ENCODE data around the gene ZNF71. TPM values are rescaled to one million over a fixed set of nuclear protein-coding genes. Genes with fewer than 3 reads are reported as not detected.
"Not testable (repeated sequence)": the region's sequence is repeated elsewhere in the genome, so short reads cannot be mapped to it uniquely, and the experiment has no call there.

ZNF71 gene
- polyA plus RNA-seq, 1 donor (not counting 4 experiments of a cell fraction or from before 2014, with no cell fraction given), result 4.8 TPM

GRCh38 chr19:56671613-56671994 is 76.5 kb downstream of the ZNF71 start, which contains the start of gene ZNF835:
ZNF835 (minus strand) TSS chr19:56671757; CDS start chr19:56665198, 6,559 bp downstream.
- H2AFZ ChIP-seq (ENCODE audit: control insufficient read depth, low read length), result no peak within 1 kb of the TSS
- H4K20me1 ChIP-seq (ENCODE audit: control insufficient read depth, extremely low read depth, insufficient read depth, low read length), result no peaks in the 10 kb centered on the region
- no peak within 1 kb of the TSS for H3K4me2 ChIP-seq (ENCODE audit: control insufficient read depth, extremely low read depth, insufficient read depth, low read depth, low read length)
- no peak within 1 kb of the TSS for H3K27ac ChIP-seq (ENCODE audit: control insufficient read depth, insufficient read depth, low read length)
- H3K9me3 ChIP-seq (ENCODE audit: control insufficient read depth, low read depth, low read length), result peaks cover 14% of the 10 kb centered on the region
- no peak within 1 kb of the TSS for H3K4me3 ChIP-seq (ENCODE audit: control insufficient read depth in 2 of 3, extremely low read depth in 1 of 3, insufficient read depth in 2 of 3, low read depth in 1 of 3, low read length in 3 of 3)
- TF ChIP-seq EZH2 (IDR thresholded peaks at IDR 0.05; ENCODE audit: low read length) (no peak), CTCF (optimal IDR thresholded peaks at IDR 0.05 in 1 of 3, IDR thresholded peaks at IDR 0.05 in 1 of 3, conservative IDR thresholded peaks at IDR 0.05 in 1 of 3; ENCODE audit: extremely low read depth in 1 of 3, insufficient read depth in 2 of 3, low read length in 3 of 3) (no peak)
- H3K9ac ChIP-seq (ENCODE audit: control insufficient read depth, extremely low read depth, insufficient read depth, low read length), result no peak within 1 kb of the TSS
- no peaks in the 10 kb centered on the region for H3K79me2 ChIP-seq (ENCODE audit: control insufficient read depth, insufficient read depth, low read length)
- dilution Hi-C loops (cut with MboI; ENCODE audit: extremely low pct_ligation_motif_present, low sequenced_read_pairs), result no loop called here
- DNase-seq (ENCODE audit: low read depth, low spot score) (no peak), FAIRE-seq (no peak)
- no peaks in the 10 kb centered on the region for H3K27me3 ChIP-seq (ENCODE audit: control insufficient read depth, extremely low read depth, insufficient read depth, low read length)
- no peaks in the 10 kb centered on the region for H3K36me3 ChIP-seq (ENCODE audit: control insufficient read depth in 2 of 2, extremely low read depth in 1 of 2, insufficient read depth in 2 of 2, low read length in 2 of 2)
- no peaks in the 10 kb centered on the region for H3K4me1 ChIP-seq (ENCODE audit: control insufficient read depth, extremely low read depth, insufficient read depth, low read length)
- H3K9me1 ChIP-seq (ENCODE audit: control insufficient read depth, extremely low read depth, insufficient read depth, low read length), result no peaks in the 10 kb centered on the region

GRCh38 chr19:56672610-56673009 is 77.5 kb downstream of the ZNF71 start:
- H3K79me2 ChIP-seq (ENCODE audit: control insufficient read depth, insufficient read depth, low read length); H3K4me1 ChIP-seq (ENCODE audit: control insufficient read depth, extremely low read depth, insufficient read depth, low read length); H3K9me1 ChIP-seq (ENCODE audit: control insufficient read depth, extremely low read depth, insufficient read depth, low read length); DNase-seq (ENCODE audit: low read depth, low spot score); H3K9ac ChIP-seq (ENCODE audit: control insufficient read depth, extremely low read depth, insufficient read depth, low read length); dilution Hi-C loops (cut with MboI; ENCODE audit: extremely low pct_ligation_motif_present, low sequenced_read_pairs); H3K4me3 ChIP-seq (ENCODE audit: control insufficient read depth in 2 of 3, extremely low read depth in 1 of 3, insufficient read depth in 2 of 3, low read depth in 1 of 3, low read length in 3 of 3); H3K36me3 ChIP-seq (ENCODE audit: control insufficient read depth in 2 of 2, extremely low read depth in 1 of 2, insufficient read depth in 2 of 2, low read length in 2 of 2); H3K27me3 ChIP-seq (ENCODE audit: control insufficient read depth, extremely low read depth, insufficient read depth, low read length); H4K20me1 ChIP-seq (ENCODE audit: control insufficient read depth, extremely low read depth, insufficient read depth, low read length); H3K27ac ChIP-seq (ENCODE audit: control insufficient read depth, insufficient read depth, low read length); FAIRE-seq; H3K4me2 ChIP-seq (ENCODE audit: control insufficient read depth, extremely low read depth, insufficient read depth, low read depth, low read length); H2AFZ ChIP-seq (ENCODE audit: control insufficient read depth, low read length): not testable (repeated sequence)
- peaks cover 14% of the 10 kb centered on the region for H3K9me3 ChIP-seq (ENCODE audit: control insufficient read depth, low read depth, low read length)

Other genes starting within 250 kb of the ZNF71 start
- 4.0 to 4.7 TPM (median 4.3 TPM) in 3 replicates for gene ZNF582, start 201.8 kb upstream of the ZNF71 start, polyA plus RNA-seq
- 2.3 to 3.3 TPM (median 2.4 TPM) in 3 replicates for gene ZNF583, start 191.0 kb upstream of the ZNF71 start, polyA plus RNA-seq
- gene ZNF667, start 118.0 kb upstream of the ZNF71 start, polyA plus RNA-seq, result 2.3 to 4.1 TPM (median 3.0 TPM) in 3 replicates
- 1.8 to 5.8 TPM (median 5.1 TPM) in 3 replicates for gene ZNF471, start 87.4 kb upstream of the ZNF71 start, polyA plus RNA-seq
- 5.2 to 6.9 TPM (median 5.7 TPM) in 3 replicates for gene ZFP28, start 56.4 kb upstream of the ZNF71 start, polyA plus RNA-seq
- gene ZNF470, start 27.8 kb upstream of the ZNF71 start, polyA plus RNA-seq, result 1.7 to 3.2 TPM (median 2.7 TPM) in 3 replicates
- gene SMIM17, start 47.9 kb downstream of the ZNF71 start, polyA plus RNA-seq, result 0.12 to 0.15 TPM (median 0.13 TPM) in 3 replicates
- gene ZNF835, start 76.5 kb downstream of the ZNF71 start, polyA plus RNA-seq, result 0.01 TPM in 1 of 3 replicates, not detected in the others
- gene PEG3, start 245.4 kb downstream of the ZNF71 start, polyA plus RNA-seq, result 0.08 to 0.14 TPM (median 0.09 TPM) in 3 replicates
- not detected in 3 replicates for gene ZIM2, start 245.4 kb downstream of the ZNF71 start, polyA plus RNA-seq

All from keratinocyte (primary cell).